Neural progenitor cell (in vitro differentiated cells): Measurements from ENCODE around the gene ZFAND3.
"Not testable (repeated sequence)": the region's sequence is repeated elsewhere in the genome, so short reads cannot be mapped to it uniquely, and the experiment has no call there.

Experiments used
- EZH2 ChIP-seq: fragments of 200-600 bp; sonication (generic); IDR thresholded peaks from 2 replicates; pipeline ENCODE4 v1.6.1; 2017; ENCODE audit warnings: antibody characterized with exemption, mild to moderate bottlenecking, moderate library complexity
- EZH2phosphoT487 ChIP-seq: fragments of 200-600 bp; sonication (generic); IDR thresholded peaks from 2 replicates; pipeline ENCODE4 v1.6.1; 2017; ENCODE audit warnings: antibody characterized with exemption
- TF ChIP-seq, protein P1 (sequence below): fragments of 200-600 bp; sonication (generic); IDR thresholded peaks from 2 replicates; pipeline ENCODE4 v1.5.1; 2017; ENCODE audit warnings: antibody characterized with exemption, mild to moderate bottlenecking

GRCh38 chr6:37948584-37948983 lies 129.1 kb downstream of the ZFAND3 start:
- TF ChIP-seq, protein P1, sequence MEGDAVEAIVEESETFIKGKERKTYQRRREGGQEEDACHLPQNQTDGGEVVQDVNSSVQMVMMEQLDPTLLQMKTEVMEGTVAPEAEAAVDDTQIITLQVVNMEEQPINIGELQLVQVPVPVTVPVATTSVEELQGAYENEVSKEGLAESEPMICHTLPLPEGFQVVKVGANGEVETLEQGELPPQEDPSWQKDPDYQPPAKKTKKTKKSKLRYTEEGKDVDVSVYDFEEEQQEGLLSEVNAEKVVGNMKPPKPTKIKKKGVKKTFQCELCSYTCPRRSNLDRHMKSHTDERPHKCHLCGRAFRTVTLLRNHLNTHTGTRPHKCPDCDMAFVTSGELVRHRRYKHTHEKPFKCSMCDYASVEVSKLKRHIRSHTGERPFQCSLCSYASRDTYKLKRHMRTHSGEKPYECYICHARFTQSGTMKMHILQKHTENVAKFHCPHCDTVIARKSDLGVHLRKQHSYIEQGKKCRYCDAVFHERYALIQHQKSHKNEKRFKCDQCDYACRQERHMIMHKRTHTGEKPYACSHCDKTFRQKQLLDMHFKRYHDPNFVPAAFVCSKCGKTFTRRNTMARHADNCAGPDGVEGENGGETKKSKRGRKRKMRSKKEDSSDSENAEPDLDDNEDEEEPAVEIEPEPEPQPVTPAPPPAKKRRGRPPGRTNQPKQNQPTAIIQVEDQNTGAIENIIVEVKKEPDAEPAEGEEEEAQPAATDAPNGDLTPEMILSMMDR: not testable (repeated sequence)
- not testable (repeated sequence) for TF ChIP-seq EZH2phosphoT487, EZH2
